Neural cell (in vitro differentiated cells): Measurements from ENCODE around the gene CPOX.

Experiments used
- CTCF ChIP-seq: fragments of 450-650 bp; IDR thresholded peaks from 2 replicates; pipeline ENCODE4 v1.5.1; 2014; ENCODE audit warnings: antibody characterized with exemption, mild to moderate bottlenecking, moderate library complexity; ENCODE audit not compliant: poor library complexity, severe bottlenecking
- EP300 ChIP-seq: fragments of 450-650 bp; conservative IDR thresholded peaks from 2 replicates; pipeline ENCODE4 v1.6.1; 2014; ENCODE audit warnings: antibody characterized with exemption, mild to moderate bottlenecking, moderate library complexity; ENCODE audit not compliant: poor library complexity, severe bottlenecking
- EZH2 ChIP-seq: fragments of 200-600, 300-800 bp; shearing (Covaris generic), sonication (generic); IDR thresholded peaks from 2 replicates; pipeline ENCODE4 v1.6.1; 2014; ENCODE audit warnings: antibody characterized with exemption, low read length, borderline replicate concordance, mild to moderate bottlenecking; ENCODE audit not compliant: insufficient read depth, poor library complexity, severe bottlenecking
- POLR2AphosphoS5 ChIP-seq: IDR thresholded peaks from 2 replicates; pipeline ENCODE4 v1.6.1; 2012
- RAD21 ChIP-seq: fragments of 450-650 bp; conservative IDR thresholded peaks from 2 replicates; pipeline ENCODE4 v1.6.1; 2014; ENCODE audit warnings: antibody characterized with exemption, mild to moderate bottlenecking, moderate library complexity
- REST ChIP-seq: IDR thresholded peaks from 2 replicates; pipeline ENCODE4 v1.6.1; 2012; ENCODE audit warnings: borderline replicate concordance
- SMC3 ChIP-seq: fragments of 450-650 bp; conservative IDR thresholded peaks from 2 replicates; pipeline ENCODE4 v1.6.1; 2014; ENCODE audit warnings: antibody characterized with exemption, mild to moderate bottlenecking, moderate library complexity; ENCODE audit not compliant: poor library complexity
- TAF1 ChIP-seq: IDR thresholded peaks from 2 replicates; pipeline ENCODE4 v1.6.1; 2012; ENCODE audit warnings: low read depth

GRCh38 chr3:98565237-98565643 is 28.2 kb downstream of the CPOX start:
- TF ChIP-seq EZH2, result no peak
- no peak for TF ChIP-seq CTCF
- no peak for TF ChIP-seq RAD21
- TF ChIP-seq REST, result no peak
- no peak for TF ChIP-seq EP300
- no peak for TF ChIP-seq SMC3
- no peak for TF ChIP-seq TAF1
- no peak for TF ChIP-seq POLR2AphosphoS5
